ENCODE results near the gene TLL2. TPM values are rescaled to one million over a fixed set of nuclear protein-coding genes. Genes with fewer than 3 reads are reported as not detected.

TLL2 gene
- total and polyA plus RNA-seq, 2 experiments from 2014 or later: 2.6 to 3.0 TPM

DNA sequence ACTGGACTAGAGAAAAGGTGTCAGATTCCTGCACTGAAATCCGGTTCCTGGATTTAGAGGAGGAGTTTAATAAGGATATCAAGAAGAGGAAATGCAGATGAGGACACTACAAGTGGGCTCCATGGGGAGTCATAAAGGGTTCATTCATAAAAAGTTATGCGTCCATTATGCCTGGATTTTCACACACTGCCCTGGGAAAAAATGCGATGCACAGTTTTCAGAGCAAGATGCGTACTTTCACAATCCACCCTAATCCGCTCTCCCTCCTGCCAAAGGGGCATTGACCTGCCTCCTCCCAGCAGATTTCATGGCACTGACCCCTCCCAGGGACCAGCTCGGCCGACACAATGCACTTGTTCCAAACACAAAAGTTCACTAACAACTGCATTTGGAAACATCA, 112.7 kb downstream of the TLL2 start:
- H3F3A ChIP-seq (replicated peaks; ENCODE audit: low read depth): no peaks in the 10 kb centered on the region
- no peak overlapping the region for H3K4me2 ChIP-seq
- Mint-ChIP-seq H3K4me1 (peaks cover 29% of the 10 kb centered on the region), H3K27me3 (ENCODE audit: insufficient read depth, low read depth, poor library complexity) (peaks cover 5% of the 10 kb centered on the region), H3K36me3 (ENCODE audit: low read depth) (no peaks in the 10 kb centered on the region), H3K9me3 (no peaks in the 10 kb centered on the region), H3K27ac (no peak overlapping the region), H3K4me3 (no peak overlapping the region)
- no peak for ATAC-seq
- TF ChIP-seq, protein P1, sequence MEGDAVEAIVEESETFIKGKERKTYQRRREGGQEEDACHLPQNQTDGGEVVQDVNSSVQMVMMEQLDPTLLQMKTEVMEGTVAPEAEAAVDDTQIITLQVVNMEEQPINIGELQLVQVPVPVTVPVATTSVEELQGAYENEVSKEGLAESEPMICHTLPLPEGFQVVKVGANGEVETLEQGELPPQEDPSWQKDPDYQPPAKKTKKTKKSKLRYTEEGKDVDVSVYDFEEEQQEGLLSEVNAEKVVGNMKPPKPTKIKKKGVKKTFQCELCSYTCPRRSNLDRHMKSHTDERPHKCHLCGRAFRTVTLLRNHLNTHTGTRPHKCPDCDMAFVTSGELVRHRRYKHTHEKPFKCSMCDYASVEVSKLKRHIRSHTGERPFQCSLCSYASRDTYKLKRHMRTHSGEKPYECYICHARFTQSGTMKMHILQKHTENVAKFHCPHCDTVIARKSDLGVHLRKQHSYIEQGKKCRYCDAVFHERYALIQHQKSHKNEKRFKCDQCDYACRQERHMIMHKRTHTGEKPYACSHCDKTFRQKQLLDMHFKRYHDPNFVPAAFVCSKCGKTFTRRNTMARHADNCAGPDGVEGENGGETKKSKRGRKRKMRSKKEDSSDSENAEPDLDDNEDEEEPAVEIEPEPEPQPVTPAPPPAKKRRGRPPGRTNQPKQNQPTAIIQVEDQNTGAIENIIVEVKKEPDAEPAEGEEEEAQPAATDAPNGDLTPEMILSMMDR (conservative IDR thresholded peaks at IDR 0.05; ENCODE audit: low read depth in 2 of 2): no peak
- no peaks in the 10 kb centered on the region for H4K20me1 ChIP-seq (replicated peaks; ENCODE audit: insufficient read depth)
- no peaks in the 10 kb centered on the region for H3K79me2 ChIP-seq (replicated peaks; ENCODE audit: insufficient read depth)
- H2AFZ ChIP-seq: no peak overlapping the region
- no peak overlapping the region for H3K4me3 ChIP-seq
- no peaks in the 10 kb centered on the region for H3K9me2 ChIP-seq (ENCODE audit: insufficient read depth)
- H3K27ac ChIP-seq (ENCODE audit: low read depth): no peak overlapping the region
- no peaks in the 10 kb centered on the region for H3K36me3 ChIP-seq (ENCODE audit: insufficient read depth)
- no peak for DNase-seq (ENCODE audit: low spot score)
- H3K27me3 ChIP-seq (ENCODE audit: insufficient read depth): no peaks in the 10 kb centered on the region
- H3K4me1 ChIP-seq (ENCODE audit: insufficient read depth): peaks cover 19% of the 10 kb centered on the region

DNA sequence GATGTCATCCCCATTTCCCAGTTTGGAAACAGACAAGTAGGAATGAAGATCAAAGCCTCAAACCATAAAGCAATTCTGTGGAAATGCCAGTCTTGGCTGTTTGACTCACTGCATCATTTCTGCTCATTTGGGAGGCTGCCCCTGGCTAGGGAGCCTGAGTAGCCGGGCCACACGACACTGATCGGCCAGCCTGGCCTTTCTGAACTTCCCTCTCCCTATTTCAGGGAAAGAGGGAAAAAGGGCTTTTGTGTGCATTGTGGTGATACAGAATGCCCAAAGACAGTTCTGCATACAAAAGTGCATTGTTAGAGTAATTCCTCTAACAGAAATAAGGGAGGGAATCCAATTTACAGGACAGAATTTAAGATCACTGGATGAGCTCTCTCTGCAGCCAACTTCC, 113.3 kb downstream of the TLL2 start:
- H3K4me1 ChIP-seq (ENCODE audit: insufficient read depth): peaks cover 19% of the 10 kb centered on the region
- H3K27me3 ChIP-seq (ENCODE audit: insufficient read depth): no peaks in the 10 kb centered on the region
- TF ChIP-seq EZH2 (IDR thresholded peaks at IDR 0.05; ENCODE audit: low read depth, unreplicated experiment) (no peak), CREB1 (CRISPR knock-in tag; IDR thresholded peaks at IDR 0.05; ENCODE audit: low read depth) (no peak), STAT1 (IDR thresholded peaks at IDR 0.05; ENCODE audit: unreplicated experiment) (no peak), EZH2phosphoT487 (IDR thresholded peaks at IDR 0.05; ENCODE audit: unreplicated experiment) (no peak), ZNF331 (CRISPR knock-in tag; IDR thresholded peaks at IDR 0.05; ENCODE audit: low read depth) (no peak), POLR2AphosphoS5 (IDR thresholded peaks at IDR 0.05; ENCODE audit: low read depth) (no peak), JUNB (IDR thresholded peaks at IDR 0.05; ENCODE audit: unreplicated experiment) (no peak), NANOG (IDR thresholded peaks at IDR 0.05; ENCODE audit: borderline replicate concordance) (no peak)
- TF ChIP-seq, protein P2, sequence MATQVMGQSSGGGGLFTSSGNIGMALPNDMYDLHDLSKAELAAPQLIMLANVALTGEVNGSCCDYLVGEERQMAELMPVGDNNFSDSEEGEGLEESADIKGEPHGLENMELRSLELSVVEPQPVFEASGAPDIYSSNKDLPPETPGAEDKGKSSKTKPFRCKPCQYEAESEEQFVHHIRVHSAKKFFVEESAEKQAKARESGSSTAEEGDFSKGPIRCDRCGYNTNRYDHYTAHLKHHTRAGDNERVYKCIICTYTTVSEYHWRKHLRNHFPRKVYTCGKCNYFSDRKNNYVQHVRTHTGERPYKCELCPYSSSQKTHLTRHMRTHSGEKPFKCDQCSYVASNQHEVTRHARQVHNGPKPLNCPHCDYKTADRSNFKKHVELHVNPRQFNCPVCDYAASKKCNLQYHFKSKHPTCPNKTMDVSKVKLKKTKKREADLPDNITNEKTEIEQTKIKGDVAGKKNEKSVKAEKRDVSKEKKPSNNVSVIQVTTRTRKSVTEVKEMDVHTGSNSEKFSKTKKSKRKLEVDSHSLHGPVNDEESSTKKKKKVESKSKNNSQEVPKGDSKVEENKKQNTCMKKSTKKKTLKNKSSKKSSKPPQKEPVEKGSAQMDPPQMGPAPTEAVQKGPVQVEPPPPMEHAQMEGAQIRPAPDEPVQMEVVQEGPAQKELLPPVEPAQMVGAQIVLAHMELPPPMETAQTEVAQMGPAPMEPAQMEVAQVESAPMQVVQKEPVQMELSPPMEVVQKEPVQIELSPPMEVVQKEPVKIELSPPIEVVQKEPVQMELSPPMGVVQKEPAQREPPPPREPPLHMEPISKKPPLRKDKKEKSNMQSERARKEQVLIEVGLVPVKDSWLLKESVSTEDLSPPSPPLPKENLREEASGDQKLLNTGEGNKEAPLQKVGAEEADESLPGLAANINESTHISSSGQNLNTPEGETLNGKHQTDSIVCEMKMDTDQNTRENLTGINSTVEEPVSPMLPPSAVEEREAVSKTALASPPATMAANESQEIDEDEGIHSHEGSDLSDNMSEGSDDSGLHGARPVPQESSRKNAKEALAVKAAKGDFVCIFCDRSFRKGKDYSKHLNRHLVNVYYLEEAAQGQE (IDR thresholded peaks at IDR 0.05; ENCODE audit: unreplicated experiment): no peak
- TF ChIP-seq, protein P3, sequence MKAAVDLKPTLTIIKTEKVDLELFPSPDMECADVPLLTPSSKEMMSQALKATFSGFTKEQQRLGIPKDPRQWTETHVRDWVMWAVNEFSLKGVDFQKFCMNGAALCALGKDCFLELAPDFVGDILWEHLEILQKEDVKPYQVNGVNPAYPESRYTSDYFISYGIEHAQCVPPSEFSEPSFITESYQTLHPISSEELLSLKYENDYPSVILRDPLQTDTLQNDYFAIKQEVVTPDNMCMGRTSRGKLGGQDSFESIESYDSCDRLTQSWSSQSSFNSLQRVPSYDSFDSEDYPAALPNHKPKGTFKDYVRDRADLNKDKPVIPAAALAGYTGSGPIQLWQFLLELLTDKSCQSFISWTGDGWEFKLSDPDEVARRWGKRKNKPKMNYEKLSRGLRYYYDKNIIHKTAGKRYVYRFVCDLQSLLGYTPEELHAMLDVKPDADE (IDR thresholded peaks at IDR 0.05): no peak
- TF ChIP-seq, protein P1 (conservative IDR thresholded peaks at IDR 0.05; ENCODE audit: low read depth in 2 of 2): no peak

More for the DNA sequence above, 113.3 kb downstream of the TLL2 start:
- Histone ChIP-seq H3K4me2 (no peak overlapping the region), H3F3A (replicated peaks; ENCODE audit: low read depth) (no peaks in the 10 kb centered on the region), H3K36me3 (ENCODE audit: insufficient read depth) (no peaks in the 10 kb centered on the region), H2AFZ (no peak overlapping the region), H3K4me3 (no peak overlapping the region), H3K79me2 (replicated peaks; ENCODE audit: insufficient read depth) (no peaks in the 10 kb centered on the region), H3K27ac (ENCODE audit: low read depth) (no peak overlapping the region), H3K9me2 (ENCODE audit: insufficient read depth) (no peaks in the 10 kb centered on the region), H4K20me1 (replicated peaks; ENCODE audit: insufficient read depth) (no peaks in the 10 kb centered on the region)
- Mint-ChIP-seq H3K27ac (no peak overlapping the region), H3K27me3 (ENCODE audit: insufficient read depth, low read depth, poor library complexity) (peaks cover 5% of the 10 kb centered on the region), H3K36me3 (ENCODE audit: low read depth) (no peaks in the 10 kb centered on the region), H3K4me3 (no peak overlapping the region), H3K9me3 (no peaks in the 10 kb centered on the region), H3K4me1 (peaks cover 31% of the 10 kb centered on the region)
- DNase-seq (ENCODE audit: low spot score): no peak
- no peak for ATAC-seq
